ENCODE data around the gene ITFG1. TPM values are rescaled to one million over a fixed set of nuclear protein-coding genes. Genes with fewer than 3 reads are reported as not detected.

Gene ITFG1
- total and polyA plus RNA-seq, 9 of the 15 experiments (the other 6 are each of a cell fraction or from before 2014, with no cell fraction given): 17.1 to 83.5 (median 35.8) TPM

DNA sequence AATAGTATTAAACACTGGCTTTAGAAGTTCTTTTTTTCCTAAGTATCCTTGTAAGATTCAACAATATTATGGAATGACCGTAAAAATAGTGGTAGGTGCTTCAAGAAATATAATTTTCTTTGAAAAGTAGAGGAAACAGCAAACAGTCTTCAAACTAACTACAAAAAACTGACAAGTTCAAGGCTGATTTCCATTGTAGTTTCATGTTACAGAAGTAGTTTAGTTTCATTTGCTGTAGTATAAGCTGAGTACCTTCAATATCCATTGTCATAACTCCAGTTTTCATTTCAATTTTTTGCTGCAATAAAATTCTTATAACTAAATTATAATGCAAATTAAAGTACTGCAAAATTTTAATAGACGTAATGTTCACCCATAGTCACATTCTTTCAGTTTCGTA lies 19.5 kb upstream of the ITFG1 start (continued):
- TF ChIP-seq RAD21 (CRISPR knock-in tag; conservative IDR thresholded peaks at IDR 0.05 in 1 of 2, IDR thresholded peaks at IDR 0.05 in 1 of 2) (no peak), CEBPG (CRISPR knock-in tag; IDR thresholded peaks at IDR 0.05) (no peak), CEBPG (tag; conservative IDR thresholded peaks at IDR 0.05 in 1 of 2, IDR thresholded peaks at IDR 0.05 in 1 of 2) (no peak), RBM34 (IDR thresholded peaks at IDR 0.05; ENCODE audit: borderline replicate concordance, insufficient read depth, low read length) (no peak), ZNF134 (CRISPR knock-in tag; conservative IDR thresholded peaks at IDR 0.05) (no peak), ARID4B (CRISPR knock-in tag; IDR thresholded peaks at IDR 0.05) (no peak), EHMT2 (IDR thresholded peaks at IDR 0.05) (no peak)
